ENCODE measurements around the gene GFER. TPM values are rescaled to one million over a fixed set of nuclear protein-coding genes. Genes with fewer than 3 reads are reported as not detected.

The GFER gene
- total and polyA plus RNA-seq, 9 of the 15 experiments (the other 6 are each of a cell fraction or from before 2014, with no cell fraction given), result 4.3 to 53.7 (median 19.8) TPM

- no peak for TF ChIP-seq USF2 (CRISPR knock-in tag; IDR thresholded peaks at IDR 0.05)
- TF ChIP-seq FOSL1 (tag; conservative IDR thresholded peaks at IDR 0.05), result peak; percentile 80
- TF ChIP-seq CTCF (IDR thresholded peaks at IDR 0.05 in 2 of 3, conservative IDR thresholded peaks at IDR 0.05 in 1 of 3; ENCODE audit: insufficient read depth in 2 of 3, low read depth in 1 of 3, low read length in 3 of 3), result no peak
- TF ChIP-seq, protein P1, sequence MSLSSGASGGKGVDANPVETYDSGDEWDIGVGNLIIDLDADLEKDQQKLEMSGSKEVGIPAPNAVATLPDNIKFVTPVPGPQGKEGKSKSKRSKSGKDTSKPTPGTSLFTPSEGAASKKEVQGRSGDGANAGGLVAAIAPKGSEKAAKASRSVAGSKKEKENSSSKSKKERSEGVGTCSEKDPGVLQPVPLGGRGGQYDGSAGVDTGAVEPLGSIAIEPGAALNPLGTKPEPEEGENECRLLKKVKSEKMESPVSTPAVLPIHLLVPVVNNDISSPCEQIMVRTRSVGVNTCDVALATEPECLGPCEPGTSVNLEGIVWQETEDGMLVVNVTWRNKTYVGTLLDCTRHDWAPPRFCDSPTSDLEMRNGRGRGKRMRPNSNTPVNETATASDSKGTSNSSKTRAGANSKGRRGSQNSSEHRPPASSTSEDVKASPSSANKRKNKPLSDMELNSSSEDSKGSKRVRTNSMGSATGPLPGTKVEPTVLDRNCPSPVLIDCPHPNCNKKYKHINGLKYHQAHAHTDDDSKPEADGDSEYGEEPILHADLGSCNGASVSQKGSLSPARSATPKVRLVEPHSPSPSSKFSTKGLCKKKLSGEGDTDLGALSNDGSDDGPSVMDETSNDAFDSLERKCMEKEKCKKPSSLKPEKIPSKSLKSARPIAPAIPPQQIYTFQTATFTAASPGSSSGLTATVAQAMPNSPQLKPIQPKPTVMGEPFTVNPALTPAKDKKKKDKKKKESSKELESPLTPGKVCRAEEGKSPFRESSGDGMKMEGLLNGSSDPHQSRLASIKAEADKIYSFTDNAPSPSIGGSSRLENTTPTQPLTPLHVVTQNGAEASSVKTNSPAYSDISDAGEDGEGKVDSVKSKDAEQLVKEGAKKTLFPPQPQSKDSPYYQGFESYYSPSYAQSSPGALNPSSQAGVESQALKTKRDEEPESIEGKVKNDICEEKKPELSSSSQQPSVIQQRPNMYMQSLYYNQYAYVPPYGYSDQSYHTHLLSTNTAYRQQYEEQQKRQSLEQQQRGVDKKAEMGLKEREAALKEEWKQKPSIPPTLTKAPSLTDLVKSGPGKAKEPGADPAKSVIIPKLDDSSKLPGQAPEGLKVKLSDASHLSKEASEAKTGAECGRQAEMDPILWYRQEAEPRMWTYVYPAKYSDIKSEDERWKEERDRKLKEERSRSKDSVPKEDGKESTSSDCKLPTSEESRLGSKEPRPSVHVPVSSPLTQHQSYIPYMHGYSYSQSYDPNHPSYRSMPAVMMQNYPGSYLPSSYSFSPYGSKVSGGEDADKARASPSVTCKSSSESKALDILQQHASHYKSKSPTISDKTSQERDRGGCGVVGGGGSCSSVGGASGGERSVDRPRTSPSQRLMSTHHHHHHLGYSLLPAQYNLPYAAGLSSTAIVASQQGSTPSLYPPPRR (CRISPR knock-in tag; IDR thresholded peaks at IDR 0.05; ENCODE audit: borderline replicate concordance), result no peak
- no peak for TF ChIP-seq RNF219 (CRISPR knock-in tag; IDR thresholded peaks at IDR 0.05)
- peak; percentile 81; the same call in 1 of the 2 replicates for TF ChIP-seq ZBTB7A (IDR thresholded peaks at IDR 0.05; ENCODE audit: borderline replicate concordance, control insufficient read depth, low read depth, low read length)
- TF ChIP-seq FOXK1 (CRISPR knock-in tag; IDR thresholded peaks at IDR 0.05; ENCODE audit: borderline replicate concordance), result 0 out of 2 replicates have a peak, but pooled peaks have one; percentile 42
- no peak for TF ChIP-seq SNRNP70 (optimal IDR thresholded peaks at IDR 0.05; ENCODE audit: low read depth, low read length)
- TF ChIP-seq RBBP5 (IDR thresholded peaks at IDR 0.05; ENCODE audit: borderline replicate concordance, insufficient read depth, low read length, poor library complexity, severe bottlenecking), result peak; percentile 44
- TF ChIP-seq BDP1 (IDR thresholded peaks at IDR 0.05; ENCODE audit: insufficient read depth, insufficient read length), result no peak
- TF ChIP-seq HMGN3 (IDR thresholded peaks at IDR 0.05; ENCODE audit: borderline replicate concordance, extremely low read depth, insufficient read length, low read depth, low read length), result peak; percentile 50
- TF ChIP-seq ZNF639 (CRISPR knock-in tag; conservative IDR thresholded peaks at IDR 0.05 in 1 of 2, IDR thresholded peaks at IDR 0.05 in 1 of 2), result 0 out of 4 replicates have a peak, but pooled peaks of 1 of the 2 experiments have one; percentile 32
Measured at GRCh38 chr16:2033057-2033908, 49.3 kb downstream of the GFER start (continued).
